RWPE2 (cell line): Measurements from ENCODE around the gene REPIN1.

Experiments used
- ATAC-seq: fragments of 200-7000 bp; cut with Tn5 transposase; 3 replicates; pipeline ENCODE4 v1.9.1; 2021; ENCODE audit warnings: low read depth
- DNase-seq: peaks from one replicate; pipeline ENCODE4 v3.0.0-alpha.2; 2020; ENCODE audit warnings: low spot score
- H3K27ac ChIP-seq: fragments of 450-650 bp; 2 replicates; pipeline ENCODE4 v1.5.1; 2017; ENCODE audit warnings: mild to moderate bottlenecking; ENCODE audit not compliant: poor library complexity, severe bottlenecking
- H3K27me3 ChIP-seq: fragments of 250-450 bp; sonication (Bioruptor Pico); 2 replicates; pipeline ENCODE4 v1.5.1; 2021; ENCODE audit warnings: mild to moderate bottlenecking, moderate library complexity; ENCODE audit not compliant: insufficient read depth, poor library complexity, severe bottlenecking
- H3K36me3 ChIP-seq: fragments of 250-450 bp; sonication (Bioruptor Pico); 2 replicates; pipeline ENCODE4 v1.5.1; 2020; ENCODE audit warnings: low read depth, mild to moderate bottlenecking, moderate library complexity
- H3K4me1 ChIP-seq: fragments of 250-450 bp; sonication (Bioruptor Pico); 2 replicates; pipeline ENCODE4 v1.5.1; 2021; ENCODE audit warnings: mild to moderate bottlenecking, moderate library complexity; ENCODE audit not compliant: insufficient read depth, poor library complexity, severe bottlenecking
- H3K4me3 ChIP-seq: fragments of 250-450 bp; sonication (Bioruptor Pico); 2 replicates; pipeline ENCODE4 v1.5.1; 2021; ENCODE audit warnings: mild to moderate bottlenecking, moderate library complexity; ENCODE audit not compliant: severe bottlenecking
- H3K9me3 ChIP-seq: fragments of 250-450 bp; sonication (Bioruptor Pico); 2 replicates; pipeline ENCODE4 v1.5.1; 2021; ENCODE audit warnings: mild to moderate bottlenecking, moderate library complexity; ENCODE audit not compliant: severe bottlenecking
- TF ChIP-seq, protein P1 (sequence below): fragments of 450-650 bp; IDR thresholded peaks from one replicate; pipeline ENCODE4 v1.5.1; 2017; ENCODE audit warnings: mild to moderate bottlenecking, moderate library complexity; ENCODE audit not compliant: poor library complexity, severe bottlenecking

REPIN1 gene

GRCh38 chr7:150404805-150405583 is 36.4 kb downstream of the REPIN1 start:
- peak overlapping the region; percentile 81 for H3K4me3 ChIP-seq
- no peaks in the 10 kb centered on the region for H3K9me3 ChIP-seq
- TF ChIP-seq, protein P1, sequence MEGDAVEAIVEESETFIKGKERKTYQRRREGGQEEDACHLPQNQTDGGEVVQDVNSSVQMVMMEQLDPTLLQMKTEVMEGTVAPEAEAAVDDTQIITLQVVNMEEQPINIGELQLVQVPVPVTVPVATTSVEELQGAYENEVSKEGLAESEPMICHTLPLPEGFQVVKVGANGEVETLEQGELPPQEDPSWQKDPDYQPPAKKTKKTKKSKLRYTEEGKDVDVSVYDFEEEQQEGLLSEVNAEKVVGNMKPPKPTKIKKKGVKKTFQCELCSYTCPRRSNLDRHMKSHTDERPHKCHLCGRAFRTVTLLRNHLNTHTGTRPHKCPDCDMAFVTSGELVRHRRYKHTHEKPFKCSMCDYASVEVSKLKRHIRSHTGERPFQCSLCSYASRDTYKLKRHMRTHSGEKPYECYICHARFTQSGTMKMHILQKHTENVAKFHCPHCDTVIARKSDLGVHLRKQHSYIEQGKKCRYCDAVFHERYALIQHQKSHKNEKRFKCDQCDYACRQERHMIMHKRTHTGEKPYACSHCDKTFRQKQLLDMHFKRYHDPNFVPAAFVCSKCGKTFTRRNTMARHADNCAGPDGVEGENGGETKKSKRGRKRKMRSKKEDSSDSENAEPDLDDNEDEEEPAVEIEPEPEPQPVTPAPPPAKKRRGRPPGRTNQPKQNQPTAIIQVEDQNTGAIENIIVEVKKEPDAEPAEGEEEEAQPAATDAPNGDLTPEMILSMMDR, result peak; percentile 59
- DNase-seq (no peak), ATAC-seq (peak; percentile 77)
- H3K4me1 ChIP-seq, result peaks cover 8% of the 10 kb centered on the region
- no peaks in the 10 kb centered on the region for H3K36me3 ChIP-seq
- H3K27ac ChIP-seq, result peak overlapping the region; percentile 28
- no peaks in the 10 kb centered on the region for H3K27me3 ChIP-seq

DNA sequence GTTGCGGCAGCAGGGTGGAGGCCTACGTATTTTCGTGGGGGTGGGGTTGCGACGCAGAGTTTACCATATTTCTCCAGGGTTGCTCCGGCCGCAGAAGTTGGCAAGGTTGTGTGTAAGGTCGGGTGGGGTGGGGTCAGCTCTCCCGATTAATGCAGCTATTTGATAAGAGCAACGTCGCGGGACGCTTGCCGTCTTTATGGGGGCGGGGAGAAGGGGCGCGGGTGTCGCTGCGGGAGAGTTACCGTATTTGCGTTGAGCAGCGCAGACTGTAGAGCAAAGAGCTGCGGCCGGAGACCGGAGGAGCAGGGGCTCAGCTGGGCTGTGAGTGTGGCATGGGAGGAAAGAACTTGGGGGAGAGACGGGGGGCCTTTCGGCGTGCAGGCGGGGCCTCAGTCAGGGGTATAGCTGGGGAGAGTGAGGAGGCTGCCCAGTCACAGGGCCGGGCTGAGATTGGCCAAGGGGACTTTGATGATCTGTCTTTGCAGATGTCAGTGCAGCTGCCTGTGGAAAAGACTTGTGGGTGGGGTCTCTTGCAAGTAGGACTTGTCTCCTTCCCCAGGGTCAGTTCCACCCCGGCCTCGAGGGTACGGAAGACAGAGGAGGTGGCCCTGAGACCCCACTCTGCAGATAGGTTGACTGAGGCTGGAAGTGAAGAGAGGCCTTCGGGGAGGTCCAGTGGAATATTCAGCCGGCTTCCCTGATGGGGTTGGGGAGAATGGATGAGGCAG is 37.1 kb downstream of the REPIN1 start:
- H3K36me3 ChIP-seq, result no peaks in the 10 kb centered on the region
- ATAC-seq, result peak; percentile 9; the same call in 2 of the 3 replicates
- H3K9me3 ChIP-seq, result no peaks in the 10 kb centered on the region
- no peak for DNase-seq
- peaks cover 5% of the 10 kb centered on the region for H3K4me1 ChIP-seq
- H3K27ac ChIP-seq, result peak overlapping the region; percentile 28
- TF ChIP-seq, protein P1, result no peak
- H3K4me3 ChIP-seq, result peak overlapping the region; percentile 81
- no peaks in the 10 kb centered on the region for H3K27me3 ChIP-seq

DNA sequence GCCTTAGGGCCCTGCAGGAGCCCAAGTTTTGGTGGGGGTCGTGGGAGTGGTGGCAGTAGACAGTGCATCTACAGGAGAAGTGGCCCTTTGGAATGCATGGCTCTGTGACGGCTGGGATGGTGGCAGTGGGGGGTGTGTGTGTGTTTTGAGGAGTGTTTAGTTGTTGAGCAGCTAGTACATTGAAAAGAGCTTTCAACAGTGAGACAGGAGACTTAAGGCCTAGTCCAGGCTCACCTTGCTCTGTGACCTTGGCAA is 37.6 kb downstream of the REPIN1 start:
- Histone ChIP-seq H3K27me3 (no peaks in the 10 kb centered on the region), H3K9me3 (no peaks in the 10 kb centered on the region), H3K4me3 (no peak overlapping the region), H3K36me3 (no peaks in the 10 kb centered on the region), H3K4me1 (peaks cover 5% of the 10 kb centered on the region), H3K27ac (no peak overlapping the region)
- no peak for DNase-seq
- TF ChIP-seq, protein P1, result no peak
- ATAC-seq, result no peak

GRCh38 chr7:150406567-150407421 is 38.2 kb downstream of the REPIN1 start:
- Histone ChIP-seq H3K9me3 (no peaks in the 10 kb centered on the region), H3K36me3 (no peaks in the 10 kb centered on the region), H3K27ac (no peak overlapping the region), H3K4me3 (no peak overlapping the region), H3K4me1 (peaks cover 5% of the 10 kb centered on the region), H3K27me3 (no peaks in the 10 kb centered on the region)
- TF ChIP-seq, protein P1, result no peak
- DNase-seq (no peak), ATAC-seq (no peak)
